Ishikawa (cell line): ENCODE measurements around the gene IKZF1.

ENCODE experiments used
- CREB1 ChIP-seq: IDR thresholded peaks from 2 replicates; pipeline ENCODE4 v1.6.1; 2012; ENCODE audit warnings: low read depth
- EGR1 ChIP-seq: IDR thresholded peaks from 2 replicates; pipeline ENCODE4 v1.6.1; 2012
- MAX ChIP-seq: IDR thresholded peaks from 2 replicates; pipeline ENCODE4 v1.6.1; 2012
- NFIC ChIP-seq: IDR thresholded peaks from 2 replicates; pipeline ENCODE4 v1.6.1; 2012
- RAD21 ChIP-seq: IDR thresholded peaks from 2 replicates; pipeline ENCODE4 v1.6.1; 2012; ENCODE audit warnings: low read depth
- REST ChIP-seq: IDR thresholded peaks from 2 replicates; pipeline ENCODE4 v1.6.1; 2012; ENCODE audit warnings: low read depth, mild to moderate bottlenecking
- TAF1 ChIP-seq: IDR thresholded peaks from 2 replicates; pipeline ENCODE4 v1.6.1; 2012; ENCODE audit warnings: low read depth, mild to moderate bottlenecking
- TCF12 ChIP-seq: IDR thresholded peaks from 2 replicates; pipeline ENCODE4 v1.6.1; 2012; ENCODE audit warnings: low read depth
- YY1 ChIP-seq: IDR thresholded peaks from 2 replicates; pipeline ENCODE4 v1.6.1; 2012; ENCODE audit warnings: low read depth

GRCh38 chr7:50399206-50399605 lies 94.7 kb downstream of the IKZF1 start:
- no peak for TF ChIP-seq TCF12
- TF ChIP-seq EGR1, result no peak
- no peak for TF ChIP-seq NFIC
- no peak for TF ChIP-seq MAX
- no peak for TF ChIP-seq YY1
- no peak for TF ChIP-seq RAD21
- TF ChIP-seq TAF1, result no peak
- no peak for TF ChIP-seq REST
- TF ChIP-seq CREB1, result no peak
